ENCODE measurements around the gene TRUB2.

- TF ChIP-seq CTCF (IDR thresholded peaks at IDR 0.05; ENCODE audit: extremely low read depth in 1 of 2, insufficient read depth in 1 of 2, low read depth in 1 of 2, low read length in 2 of 2) (no peak), MAX (IDR thresholded peaks at IDR 0.05; ENCODE audit: insufficient read depth, insufficient read length) (no peak), EZH2 (IDR thresholded peaks at IDR 0.05; ENCODE audit: borderline replicate concordance, low read depth, low read length, severe bottlenecking) (no peak), POLR2AphosphoS5 (IDR thresholded peaks at IDR 0.05; ENCODE audit: insufficient read depth, low read depth, low read length) (no peak), POLR2A (IDR thresholded peaks at IDR 0.05; ENCODE audit: low read depth, low read length) (no peak), MYC (IDR thresholded peaks at IDR 0.05; ENCODE audit: low read depth, low read length) (no peak), GATA2 (IDR thresholded peaks at IDR 0.05; ENCODE audit: insufficient read depth, insufficient read length, low read depth, low read length) (no peak), FOS (IDR thresholded peaks at IDR 0.05; ENCODE audit: borderline replicate concordance, insufficient read depth, low read length) (no peak)
These were observed 59.6 kb downstream of the TRUB2 start for GRCh38 chr9:128262687-128263086.

Data from endothelial cell of umbilical vein (primary cell).